ENCODE measurements around the gene NDUFAF5. TPM values are rescaled to one million over a fixed set of nuclear protein-coding genes. Genes with fewer than 3 reads are reported as not detected.

The NDUFAF5 gene
- total RNA-seq, 1 experiment from 2014 or later = 16.3 TPM

GRCh38 chr20:13778827-13779226 is 6.0 kb upstream of the NDUFAF5 start:
- no TSS peak for BruUV-seq (replicated peaks)
- Mint-ChIP-seq H3K9me3 (ENCODE audit: low read depth, unreplicated experiment) (no peaks in the 10 kb centered on the region), H3K27me3 (ENCODE audit: unreplicated experiment) (no peaks in the 10 kb centered on the region), H3K4me3 (ENCODE audit: low read depth, unreplicated experiment) (no peak overlapping the region), H3K36me3 (ENCODE audit: insufficient read depth, unreplicated experiment) (peaks cover 17% of the 10 kb centered on the region), H3K4me1 (ENCODE audit: low read depth, unreplicated experiment) (peaks cover 18% of the 10 kb centered on the region), H3K27ac (ENCODE audit: unreplicated experiment) (no peak overlapping the region)
- CTCF ChIA-PET = no interaction called here
- no peak for DNase-seq
- no peak for TF ChIP-seq CTCF (IDR thresholded peaks at IDR 0.05; ENCODE audit: unreplicated experiment)
- intact Hi-C loops (cut with micrococcal nuclease; ENCODE audit: unreplicated experiment) = no loop called here

- Mint-ChIP-seq H3K27ac (ENCODE audit: unreplicated experiment) (no peak overlapping the region), H3K36me3 (ENCODE audit: insufficient read depth, unreplicated experiment) (peaks cover 26% of the 10 kb centered on the region), H3K27me3 (ENCODE audit: unreplicated experiment) (no peaks in the 10 kb centered on the region), H3K9me3 (ENCODE audit: low read depth, unreplicated experiment) (no peaks in the 10 kb centered on the region), H3K4me3 (ENCODE audit: low read depth, unreplicated experiment) (peak overlapping the region; percentile 98), H3K4me1 (ENCODE audit: low read depth, unreplicated experiment) (peaks cover 20% of the 10 kb centered on the region)
- intact Hi-C loops (cut with micrococcal nuclease; ENCODE audit: unreplicated experiment) = no loop called here
- TF ChIP-seq CTCF (IDR thresholded peaks at IDR 0.05; ENCODE audit: unreplicated experiment) = no peak
- BruUV-seq (replicated peaks) = TSS peak; percentile 37
- CTCF ChIA-PET = interaction anchor here (0.6 to 0.7 kb wide), 2 partner anchors 264 to 303 kb away, joined by 3 read pairs; no protein-coding TSS in a partner anchor
- DNase-seq = no peak
Observed at GRCh38 chr20:13783528-13783927, 1.3 kb upstream of the NDUFAF5 start.

GRCh38 chr20:13784271-13784892 is 446 bp upstream of the NDUFAF5 start:
- Mint-ChIP-seq H3K36me3 (ENCODE audit: insufficient read depth, unreplicated experiment) (peaks cover 26% of the 10 kb centered on the region), H3K27ac (ENCODE audit: unreplicated experiment) (peak overlapping the region; percentile 98), H3K4me1 (ENCODE audit: low read depth, unreplicated experiment) (peaks cover 20% of the 10 kb centered on the region), H3K9me3 (ENCODE audit: low read depth, unreplicated experiment) (no peaks in the 10 kb centered on the region), H3K4me3 (ENCODE audit: low read depth, unreplicated experiment) (peak overlapping the region; percentile 98), H3K27me3 (ENCODE audit: unreplicated experiment) (no peaks in the 10 kb centered on the region)
- CTCF ChIA-PET = interaction anchor here (0.6 to 1.6 kb wide), 8 partner anchors 9 to 303 kb away, joined by 3 to 10 read pairs (median 3); partner anchors contain the start of gene MACROD2
- no TSS peak for BruUV-seq (replicated peaks)
- DNase-seq = no peak
- no peak for TF ChIP-seq CTCF (IDR thresholded peaks at IDR 0.05; ENCODE audit: unreplicated experiment)
- intact Hi-C loops (cut with micrococcal nuclease; ENCODE audit: unreplicated experiment) = no loop called here

- no peaks in the 10 kb centered on the region for H3K27me3 Mint-ChIP-seq (ENCODE audit: unreplicated experiment)
- H3K27ac Mint-ChIP-seq (ENCODE audit: unreplicated experiment) = peak overlapping the region; percentile 52
- peaks cover 12% of the 10 kb centered on the region for H3K4me1 Mint-ChIP-seq (ENCODE audit: low read depth, unreplicated experiment)
- DNase-seq = no peak
- peak overlapping the region; percentile 98 for H3K4me3 Mint-ChIP-seq (ENCODE audit: low read depth, unreplicated experiment)
- TF ChIP-seq CTCF (IDR thresholded peaks at IDR 0.05; ENCODE audit: unreplicated experiment) = no peak
- CTCF ChIA-PET = no interaction called here
- TSS peak; percentile 27 for BruUV-seq (replicated peaks)
- intact Hi-C loops (cut with micrococcal nuclease; ENCODE audit: unreplicated experiment) = no loop called here
- peaks cover 25% of the 10 kb centered on the region for H3K36me3 Mint-ChIP-seq (ENCODE audit: insufficient read depth, unreplicated experiment)
- H3K9me3 Mint-ChIP-seq (ENCODE audit: low read depth, unreplicated experiment) = no peaks in the 10 kb centered on the region
Observed at GRCh38 chr20:13786143-13786828, 1.5 kb downstream of the NDUFAF5 start.
